ENCODE measurements around the gene HIVEP3.

DNA sequence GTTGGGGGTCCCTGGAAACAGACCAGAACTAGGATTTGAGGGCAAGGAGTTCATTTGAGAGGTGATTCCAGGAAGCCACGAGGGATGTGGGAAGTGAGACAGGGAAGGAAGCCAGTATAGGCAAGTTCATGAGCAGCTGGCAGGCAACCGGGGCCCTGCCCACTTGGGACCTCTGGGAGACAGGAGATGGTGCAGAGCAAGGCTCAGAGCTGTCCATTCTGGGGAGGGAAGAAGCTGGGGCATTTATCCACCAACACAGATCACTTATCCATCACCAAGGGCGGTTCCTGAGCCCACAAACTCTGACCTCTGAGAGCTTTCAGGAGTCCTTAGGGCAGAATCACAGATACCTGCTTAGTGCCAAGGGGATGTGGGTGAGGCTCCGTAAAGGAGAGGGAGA is 451.0 kb downstream of the HIVEP3 start:
- TF ChIP-seq, protein P1, sequence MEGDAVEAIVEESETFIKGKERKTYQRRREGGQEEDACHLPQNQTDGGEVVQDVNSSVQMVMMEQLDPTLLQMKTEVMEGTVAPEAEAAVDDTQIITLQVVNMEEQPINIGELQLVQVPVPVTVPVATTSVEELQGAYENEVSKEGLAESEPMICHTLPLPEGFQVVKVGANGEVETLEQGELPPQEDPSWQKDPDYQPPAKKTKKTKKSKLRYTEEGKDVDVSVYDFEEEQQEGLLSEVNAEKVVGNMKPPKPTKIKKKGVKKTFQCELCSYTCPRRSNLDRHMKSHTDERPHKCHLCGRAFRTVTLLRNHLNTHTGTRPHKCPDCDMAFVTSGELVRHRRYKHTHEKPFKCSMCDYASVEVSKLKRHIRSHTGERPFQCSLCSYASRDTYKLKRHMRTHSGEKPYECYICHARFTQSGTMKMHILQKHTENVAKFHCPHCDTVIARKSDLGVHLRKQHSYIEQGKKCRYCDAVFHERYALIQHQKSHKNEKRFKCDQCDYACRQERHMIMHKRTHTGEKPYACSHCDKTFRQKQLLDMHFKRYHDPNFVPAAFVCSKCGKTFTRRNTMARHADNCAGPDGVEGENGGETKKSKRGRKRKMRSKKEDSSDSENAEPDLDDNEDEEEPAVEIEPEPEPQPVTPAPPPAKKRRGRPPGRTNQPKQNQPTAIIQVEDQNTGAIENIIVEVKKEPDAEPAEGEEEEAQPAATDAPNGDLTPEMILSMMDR (IDR thresholded peaks at IDR 0.05; ENCODE audit: low read depth, low read length): no peak
- TF ChIP-seq POLR2A (IDR thresholded peaks at IDR 0.05; ENCODE audit: extremely low read depth, insufficient read length): no peak
